ENCODE data around the gene TMEM138. TPM values are rescaled to one million over a fixed set of nuclear protein-coding genes. Genes with fewer than 3 reads are reported as not detected.

TMEM138 gene
- total RNA-seq, 6 experiments from 2014 or later = 49.0 to 63.1 (median 58.0) TPM

DNA sequence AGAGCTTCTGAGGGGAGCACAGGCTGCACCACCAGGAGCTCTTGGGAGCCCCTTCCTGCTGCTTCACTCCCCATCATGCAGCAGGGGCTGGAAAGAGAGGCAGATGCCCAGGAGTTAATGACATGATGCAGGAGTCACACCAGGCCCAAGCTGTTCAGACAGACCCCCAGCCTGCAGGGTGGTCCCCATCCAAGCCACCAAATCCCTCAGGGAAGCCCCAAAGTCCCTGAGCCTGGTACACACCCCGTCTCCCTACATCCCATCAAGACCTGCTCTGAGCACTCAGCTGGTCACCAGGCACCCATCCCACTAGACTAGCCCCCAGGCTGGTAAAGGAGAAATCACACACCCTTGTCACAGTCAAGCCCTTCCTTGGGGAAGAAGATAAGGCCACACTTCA lies 11.8 kb upstream of the TMEM138 start:
- no peaks in the 10 kb centered on the region; the same call in 1 of the 2 replicates for H3K27me3 Mint-ChIP-seq (ENCODE audit: insufficient read depth)
- H3K9me3 Mint-ChIP-seq = no peaks in the 10 kb centered on the region
- H3K27ac Mint-ChIP-seq = no peak overlapping the region
- TF ChIP-seq CTCF (IDR thresholded peaks at IDR 0.05) = no peak
- no peak for DNase-seq
- H3K4me1 Mint-ChIP-seq (ENCODE audit: low read depth) = no peaks in the 10 kb centered on the region
- H3K4me3 Mint-ChIP-seq = no peak overlapping the region
- H3K36me3 Mint-ChIP-seq (ENCODE audit: low read depth) = peaks cover 11% of the 10 kb centered on the region

- no peak overlapping the region for H3K27ac Mint-ChIP-seq
- no peak overlapping the region for H3K4me3 Mint-ChIP-seq
- peaks cover 11% of the 10 kb centered on the region for H3K36me3 Mint-ChIP-seq (ENCODE audit: low read depth)
- TF ChIP-seq CTCF (IDR thresholded peaks at IDR 0.05) = no peak
- no peaks in the 10 kb centered on the region for H3K4me1 Mint-ChIP-seq (ENCODE audit: low read depth)
- no peak for DNase-seq
- H3K27me3 Mint-ChIP-seq (ENCODE audit: insufficient read depth) = no peaks in the 10 kb centered on the region; the same call in 1 of the 2 replicates
- no peaks in the 10 kb centered on the region for H3K9me3 Mint-ChIP-seq
Measured at GRCh38 chr11:61350803-61351202, 11.4 kb upstream of the TMEM138 start.

DNA sequence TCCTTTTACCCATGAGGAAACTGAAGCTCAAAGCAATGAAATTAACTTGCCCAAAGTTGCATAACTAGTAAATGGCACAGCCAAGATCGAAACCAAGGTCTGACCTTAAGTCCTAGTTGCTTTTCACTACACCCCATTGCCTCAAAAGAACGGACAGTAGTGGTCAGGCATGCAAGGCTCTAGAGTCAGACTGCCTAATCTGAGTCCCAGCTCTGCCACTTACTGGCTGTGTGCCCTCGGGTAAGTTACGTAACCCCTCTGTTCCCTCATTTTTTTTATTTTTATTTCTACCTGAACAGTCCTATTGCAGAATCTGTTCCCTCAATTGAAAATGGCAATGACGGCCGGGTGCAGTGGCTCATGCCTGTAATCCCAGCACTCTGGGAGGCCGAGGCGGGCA lies 10.1 kb upstream of the TMEM138 start:
- no peak overlapping the region for H3K4me3 Mint-ChIP-seq
- H3K27me3 Mint-ChIP-seq (ENCODE audit: insufficient read depth) = no peaks in the 10 kb centered on the region
- peaks cover 11% of the 10 kb centered on the region for H3K36me3 Mint-ChIP-seq (ENCODE audit: low read depth)
- H3K9me3 Mint-ChIP-seq = no peaks in the 10 kb centered on the region
- no peak for TF ChIP-seq CTCF (IDR thresholded peaks at IDR 0.05)
- H3K27ac Mint-ChIP-seq = no peak overlapping the region
- no peaks in the 10 kb centered on the region for H3K4me1 Mint-ChIP-seq (ENCODE audit: low read depth)
- DNase-seq = no peak

DNA sequence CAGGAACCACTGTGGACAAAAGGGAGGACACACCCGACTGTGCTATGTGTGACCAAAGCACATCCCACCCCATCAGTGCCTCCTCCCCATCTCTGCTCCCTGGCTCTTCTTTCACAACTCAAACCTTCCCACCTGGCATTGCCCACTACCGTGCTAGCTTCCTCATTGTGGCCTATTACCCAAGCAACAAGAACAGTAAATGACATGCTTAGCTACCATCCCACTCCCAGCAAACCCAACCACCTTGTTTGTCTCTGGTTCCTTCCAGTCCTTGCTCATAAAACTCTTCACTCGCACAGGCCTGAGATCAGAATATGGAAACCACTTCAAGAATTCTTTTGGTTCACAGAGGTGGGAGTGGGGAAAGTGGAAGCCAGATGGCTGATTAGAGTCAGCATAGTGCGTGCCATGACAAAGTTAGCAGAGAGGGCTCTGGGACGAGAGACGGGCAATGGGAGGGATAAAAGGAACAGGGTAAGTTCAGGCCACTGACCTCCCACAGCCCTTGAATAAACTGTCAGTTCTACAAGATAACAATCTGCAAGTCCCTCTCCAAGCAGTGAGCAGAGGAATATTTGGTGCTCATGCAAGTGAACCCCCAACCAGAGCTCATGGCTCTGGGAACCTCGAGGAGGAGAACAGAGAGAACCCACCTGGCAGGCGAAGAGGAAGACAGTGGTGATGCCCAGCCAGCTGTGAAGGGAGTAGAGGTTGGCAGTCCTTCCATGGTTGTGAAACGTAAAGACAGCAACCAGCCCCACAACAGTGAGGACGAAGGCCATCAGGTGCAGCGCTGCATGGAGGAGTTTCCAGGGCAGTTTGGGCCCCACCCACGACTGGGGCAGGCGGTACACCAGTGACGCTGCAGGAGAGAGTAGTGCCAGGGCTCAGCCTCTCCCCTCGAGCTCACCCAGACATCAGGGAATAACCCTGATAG lies 8.8 kb upstream of the TMEM138 start:
- no peaks in the 10 kb centered on the region for H3K4me1 Mint-ChIP-seq (ENCODE audit: low read depth)
- no peak overlapping the region for H3K27ac Mint-ChIP-seq
- no peak for TF ChIP-seq CTCF (IDR thresholded peaks at IDR 0.05)
- no peaks in the 10 kb centered on the region for H3K9me3 Mint-ChIP-seq
- H3K36me3 Mint-ChIP-seq (ENCODE audit: low read depth) = peaks cover 11% of the 10 kb centered on the region
- H3K4me3 Mint-ChIP-seq = no peak overlapping the region
- H3K27me3 Mint-ChIP-seq (ENCODE audit: insufficient read depth) = no peaks in the 10 kb centered on the region
- DNase-seq = no peak

GRCh38 chr11:61354208-61354607 lies 8.0 kb upstream of the TMEM138 start:
- no peak overlapping the region for H3K27ac Mint-ChIP-seq
- H3K36me3 Mint-ChIP-seq (ENCODE audit: low read depth) = peaks cover 11% of the 10 kb centered on the region
- no peak for DNase-seq
- no peaks in the 10 kb centered on the region for H3K27me3 Mint-ChIP-seq (ENCODE audit: insufficient read depth)
- no peaks in the 10 kb centered on the region for H3K9me3 Mint-ChIP-seq
- H3K4me3 Mint-ChIP-seq = no peak overlapping the region
- no peak for TF ChIP-seq CTCF (IDR thresholded peaks at IDR 0.05)
- peaks cover under 1% of the 10 kb centered on the region; the same call in 1 of the 2 replicates for H3K4me1 Mint-ChIP-seq (ENCODE audit: low read depth)
